ENCODE data around the gene COA4.

The COA4 gene

DNA sequence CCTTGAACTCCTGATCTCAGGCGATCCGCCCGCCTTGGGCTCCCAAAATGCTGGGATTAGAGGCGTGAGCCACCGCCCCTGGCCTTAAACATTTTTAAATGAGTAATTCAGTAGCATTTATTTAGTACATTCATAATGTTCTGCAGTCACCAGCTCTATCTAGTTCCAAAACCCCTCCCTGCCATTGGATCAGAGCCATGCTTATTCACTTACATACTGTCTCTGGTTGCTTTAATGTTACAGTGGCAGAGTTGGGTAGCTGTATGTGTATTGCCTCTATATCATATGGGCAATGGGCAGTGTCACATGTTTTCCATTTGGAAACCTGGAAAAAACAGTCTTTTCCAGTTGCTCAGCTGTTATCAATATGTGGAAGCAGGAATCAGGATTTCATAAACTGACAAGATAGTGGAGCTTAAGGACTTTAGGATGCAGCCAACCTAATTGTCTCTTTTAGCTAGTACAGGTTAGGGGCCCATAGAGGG is 10.5 kb downstream of the COA4 start:
- no peak for DNase-seq (ENCODE audit: low spot score)

DNA sequence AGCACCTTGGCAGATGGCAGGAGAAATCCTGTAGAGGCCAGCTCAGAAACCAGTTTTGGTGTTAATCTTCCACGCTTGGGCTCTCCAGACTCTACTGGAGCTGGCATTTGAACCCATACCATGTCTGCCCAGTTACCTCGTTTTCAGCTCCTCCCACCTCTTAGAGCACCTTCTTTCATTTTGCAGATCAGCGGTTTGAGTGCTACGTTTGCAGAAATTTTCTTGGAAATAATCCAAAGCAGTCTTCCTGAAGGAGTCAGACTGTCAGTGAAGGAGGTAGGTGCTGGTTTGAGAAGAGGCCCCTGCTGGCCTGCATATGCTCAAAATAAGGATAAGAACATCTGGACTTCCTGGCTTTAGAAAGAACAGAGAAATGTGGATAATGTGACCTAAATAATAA is 13.7 kb downstream of the COA4 start:
- DNase-seq (ENCODE audit: low spot score), result no peak

DNA sequence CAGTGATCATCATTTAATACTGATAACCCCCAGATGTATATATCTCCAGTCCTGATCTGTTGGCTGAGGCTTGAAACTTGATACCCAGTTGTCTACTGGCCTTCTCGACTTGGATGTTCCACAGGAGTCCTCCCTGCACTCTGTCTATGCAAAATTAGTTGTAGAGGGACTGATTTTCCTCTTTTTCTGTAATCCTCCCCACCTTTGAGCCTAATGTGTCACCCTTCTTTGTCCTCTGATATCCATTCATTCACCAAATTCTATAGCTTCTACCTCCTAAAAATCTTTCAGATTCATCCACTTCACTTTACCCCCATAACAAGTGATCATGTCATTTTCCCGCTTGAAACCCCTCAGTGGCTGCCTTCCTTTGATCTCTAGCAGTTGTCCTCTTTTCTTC is 16.4 kb downstream of the COA4 start:
- DNase-seq (ENCODE audit: low spot score), result no peak

DNA sequence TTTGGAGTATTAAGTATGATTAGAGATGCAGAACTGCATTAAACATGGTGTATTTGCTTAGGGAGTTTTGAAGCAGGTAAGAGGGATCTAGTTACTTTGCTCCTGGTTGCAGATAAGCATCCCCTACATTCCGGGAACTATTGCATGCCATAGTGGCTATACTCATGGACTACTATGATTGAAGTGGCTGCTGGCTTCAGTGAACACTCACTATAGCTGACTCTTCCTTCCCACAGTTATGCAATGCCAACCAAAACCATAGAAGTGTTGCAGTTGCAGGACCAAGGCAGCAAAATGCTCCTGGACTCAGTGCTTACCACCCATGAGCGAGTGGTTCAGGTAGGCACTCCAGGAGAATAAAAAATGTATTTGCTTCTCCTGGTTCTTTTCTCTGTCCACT is 17.0 kb downstream of the COA4 start:
- peak; percentile 15 for DNase-seq (ENCODE audit: low spot score)

DNA sequence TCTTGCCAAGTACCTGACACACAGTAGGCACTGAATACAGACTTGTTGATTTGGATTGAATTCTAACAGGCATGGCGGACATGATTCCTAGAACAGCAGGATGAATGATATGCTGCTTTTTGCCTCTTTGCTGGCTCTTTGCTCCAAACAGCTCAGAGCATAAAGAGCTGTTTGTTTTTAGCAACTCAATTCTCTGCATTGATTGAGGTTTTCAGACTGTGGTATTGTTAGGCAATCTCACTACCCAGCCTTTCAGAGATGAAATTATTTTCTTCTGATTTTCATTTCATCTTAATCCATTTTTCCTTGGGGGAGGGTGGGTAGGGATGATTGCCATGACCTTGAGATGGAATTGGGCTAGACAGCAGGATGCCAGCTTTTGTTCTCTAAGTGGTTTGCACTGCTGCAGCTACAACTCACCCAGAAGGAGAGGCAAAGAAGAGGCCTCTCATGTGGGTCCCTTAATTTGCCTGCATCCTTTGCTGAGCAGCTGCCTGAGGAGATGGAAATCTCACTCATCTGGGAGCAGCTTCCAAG is 20.5 kb downstream of the COA4 start:
- DNase-seq (ENCODE audit: low spot score), result no peak

DNA sequence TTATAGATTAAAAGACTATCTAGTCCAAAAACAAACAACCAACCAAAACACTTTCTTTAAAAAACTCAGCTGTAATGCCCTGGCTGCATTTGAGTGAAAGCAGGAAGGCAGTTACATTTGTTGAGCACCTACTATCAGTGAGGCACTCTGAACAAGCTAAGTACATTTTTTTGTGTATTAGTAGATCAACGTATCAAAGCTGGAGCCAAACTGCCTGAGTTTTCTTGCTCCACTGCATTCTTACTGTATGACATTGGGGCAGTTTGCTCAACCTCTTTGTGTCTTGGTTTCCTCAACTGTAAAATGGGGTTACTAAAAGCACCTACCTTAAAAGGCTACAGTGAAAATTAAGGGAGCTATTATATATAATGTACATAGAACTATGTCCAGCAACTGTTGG is 22.0 kb downstream of the COA4 start:
- DNase-seq (ENCODE audit: low spot score), result peak; percentile 38

DNA sequence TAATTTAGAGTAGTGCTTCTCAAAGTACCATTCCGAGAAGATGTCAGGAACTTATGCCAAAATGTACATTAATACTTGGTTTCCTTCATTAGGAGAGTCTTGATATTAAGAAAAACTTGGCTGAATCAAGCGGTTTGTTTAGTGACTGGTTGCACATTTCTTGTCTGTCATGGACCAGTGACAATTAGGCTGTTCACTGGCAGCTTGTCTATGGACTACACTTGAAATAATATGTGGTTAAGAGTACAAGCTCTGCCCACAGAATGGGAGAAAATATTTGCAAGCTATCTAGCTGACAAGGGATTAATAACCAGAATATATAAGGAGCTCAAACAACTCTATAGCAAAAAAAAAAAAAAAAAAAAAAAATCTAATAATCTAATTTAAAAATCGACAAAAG is 24.6 kb downstream of the COA4 start:
- DNase-seq (ENCODE audit: low spot score), result no peak

DNA sequence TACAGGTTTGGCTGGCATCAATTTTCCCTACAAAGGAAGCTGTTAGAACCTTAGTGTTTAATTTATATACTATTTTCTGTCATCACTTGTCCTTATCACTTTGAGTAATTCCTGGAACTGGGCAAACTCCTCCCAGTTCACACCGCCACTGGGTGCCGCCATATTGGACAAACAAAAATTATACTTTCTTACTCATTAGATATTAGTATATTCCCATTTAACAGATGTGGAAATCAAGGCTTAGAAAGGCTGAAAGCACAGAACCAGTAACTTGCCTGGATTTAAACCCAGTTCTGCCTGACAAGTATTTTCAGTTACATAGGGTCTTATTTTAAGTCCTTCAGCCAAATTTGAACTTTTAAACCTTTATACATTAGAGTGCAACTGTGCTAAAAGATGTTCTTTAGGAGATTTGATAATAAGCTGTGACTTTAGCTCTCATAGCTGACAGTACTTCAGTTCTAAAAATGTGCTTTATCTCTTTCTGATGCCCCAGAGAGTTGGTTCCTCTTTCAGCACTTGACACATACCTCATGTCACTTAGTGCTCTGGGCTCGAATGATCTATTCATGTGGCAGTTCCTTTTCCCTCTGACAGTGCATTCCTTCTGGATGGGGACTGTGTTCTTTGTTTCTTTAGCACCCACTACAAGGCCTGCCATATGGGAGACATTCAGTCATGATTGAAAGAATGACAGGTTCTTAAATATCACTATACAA is 25.4 kb downstream of the COA4 start:
- DNase-seq (ENCODE audit: low spot score), result no peak

DNA sequence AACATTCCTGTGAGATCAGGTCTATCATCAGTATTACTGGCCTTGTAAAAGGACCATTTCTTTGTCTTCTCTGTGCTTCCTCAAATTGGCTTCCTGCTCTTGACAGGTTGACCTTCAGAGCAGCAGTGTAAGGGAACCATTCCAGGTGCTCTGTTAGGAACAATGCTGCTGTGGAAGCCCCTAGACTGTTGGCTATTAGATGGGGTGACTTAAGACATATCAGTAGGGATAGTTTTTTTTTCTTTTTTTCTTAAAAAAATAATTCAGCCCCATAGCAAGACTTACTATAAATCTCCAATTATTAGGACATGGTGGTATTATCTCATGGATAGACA is 37.6 kb downstream of the COA4 start:
- DNase-seq (ENCODE audit: low spot score), result no peak

DNA sequence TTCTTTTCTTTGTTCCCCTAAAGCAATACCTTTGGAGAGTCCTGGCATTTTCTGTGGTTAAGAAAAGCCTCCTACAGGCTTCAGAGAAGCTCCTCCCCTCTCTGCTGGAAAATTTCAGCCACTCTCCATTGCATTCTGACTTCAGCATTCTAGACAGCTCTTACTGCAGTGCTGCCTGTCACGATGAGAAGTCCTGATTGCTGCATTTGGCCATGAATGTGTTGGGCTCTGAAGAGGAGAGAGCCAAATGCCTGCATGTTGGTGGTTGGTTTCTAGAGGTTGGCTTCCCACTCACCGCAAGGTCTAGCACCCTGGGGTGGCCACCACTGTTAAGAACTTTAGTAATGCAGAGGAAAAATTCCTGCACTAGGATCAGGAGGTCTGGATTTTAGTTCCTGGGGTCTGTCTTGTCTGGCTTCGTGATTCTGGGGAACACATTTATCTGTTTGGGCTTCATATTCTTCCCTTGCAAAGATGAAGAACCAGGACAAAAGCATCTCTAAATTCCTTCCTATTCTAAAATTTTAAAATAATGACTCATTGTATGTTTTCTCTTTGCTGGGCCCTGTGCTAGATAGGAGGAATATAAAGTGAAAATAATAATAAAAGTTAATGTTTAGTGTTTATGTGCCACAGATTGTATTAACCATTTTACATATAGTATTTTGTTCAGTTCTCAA is 38.1 kb downstream of the COA4 start:
- peak; percentile 8 for DNase-seq (ENCODE audit: low spot score)

DNA sequence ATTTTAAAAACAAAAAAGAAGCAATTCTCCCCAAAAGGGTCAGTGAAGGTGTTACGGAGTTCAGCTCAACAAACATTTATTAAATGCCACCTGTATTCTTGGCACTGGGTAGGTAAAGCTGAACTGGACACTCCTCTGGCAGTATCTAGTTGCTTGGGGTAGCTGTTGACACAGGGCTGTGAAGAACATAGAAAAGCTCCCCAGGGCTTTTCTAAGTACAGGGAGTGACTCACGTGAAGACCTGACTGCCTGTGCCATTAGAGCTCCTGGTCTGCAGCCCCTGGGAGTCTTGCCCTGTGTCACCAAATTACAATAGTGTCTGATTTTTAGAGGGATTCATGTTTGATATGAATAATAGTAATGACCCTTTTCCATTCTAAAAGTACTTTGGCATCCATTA is 43.6 kb downstream of the COA4 start:
- DNase-seq (ENCODE audit: low spot score), result no peak

DNA sequence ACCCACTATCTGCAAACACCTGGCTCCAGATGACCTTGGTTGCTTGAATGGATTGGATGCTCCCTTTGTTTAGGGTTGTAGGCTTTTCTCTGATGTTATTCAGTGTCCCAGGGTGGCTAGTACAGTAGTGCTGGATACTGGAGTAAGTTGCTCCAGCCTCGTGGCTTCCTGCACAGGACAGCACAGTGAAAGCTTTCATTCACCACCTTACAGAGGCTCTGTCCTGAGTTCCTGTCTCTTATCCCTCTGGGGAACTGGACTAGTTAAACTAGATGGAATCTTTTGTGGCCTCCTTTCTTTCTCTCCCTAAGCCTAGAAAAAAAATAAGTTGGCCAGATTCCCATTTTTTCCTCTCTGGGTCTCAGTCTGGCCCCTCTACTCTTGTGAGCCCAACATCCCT is 46.4 kb downstream of the COA4 start:
- no peak for DNase-seq (ENCODE audit: low spot score)

Data from kidney tubule cell (primary cell).